OCI-LY7 (cell line): ENCODE measurements around the gene GABRG3. TPM values are rescaled to one million over a fixed set of nuclear protein-coding genes. Genes with fewer than 3 reads are reported as not detected.

Source experiments
- BruUV-seq: library from RNA; stranded (reverse); fragments of 400-500 nt; replicated peaks from 2 replicates; lab custom pipeline; 2021; lab: Mats Ljungman, UMichigan
- CTCF ChIA-PET: fragments of 300-600 bp; sonication (Branson Sonifier 250); formaldehyde crosslinking; loops from one replicate; lab custom pipeline; 2022; ENCODE audit warnings: antibody characterized with exemption; ENCODE audit not compliant: unreplicated experiment; lab: Charles Lee
- POLR2A ChIA-PET: fragments of 300-600 bp; sonication (Branson Sonifier 250); formaldehyde crosslinking; loops from one replicate; lab custom pipeline; 2022; ENCODE audit warnings: antibody characterized with exemption; lab: Charles Lee
- DNase-seq: peaks from one replicate; pipeline ENCODE4 v3.0.0-alpha.2; 2015; ENCODE audit warnings: low spot score
- H2AFZ ChIP-seq: fragments of 200-600 bp; sonication (generic), shearing (Covaris generic); 2 replicates; pipeline ENCODE4 v1.6.1; 2014; ENCODE audit warnings: mild to moderate bottlenecking, antibody characterized with exemption, low read length, moderate library complexity
- H3K27ac ChIP-seq: fragments of 200-600 bp; sonication (generic); 2 replicates; pipeline ENCODE4 v1.5.1; 2014; ENCODE audit warnings: mixed run types, low read depth, mild to moderate bottlenecking, moderate library complexity, low read length, inconsistent platforms; ENCODE audit not compliant: poor library complexity, severe bottlenecking
- H3K36me3 ChIP-seq: fragments of 200-600 bp; sonication (generic); 2 replicates; pipeline ENCODE4 v1.6.1; 2014; ENCODE audit warnings: mild to moderate bottlenecking, antibody characterized with exemption, low read length, moderate library complexity, mixed read lengths; ENCODE audit not compliant: insufficient read depth
- H3K4me1 ChIP-seq: fragments of 200-600 bp; sonication (generic); 2 replicates; pipeline ENCODE4 v1.5.1; 2014; ENCODE audit warnings: mild to moderate bottlenecking, low read length; ENCODE audit not compliant: insufficient read depth, poor library complexity, severe bottlenecking
- H3K4me2 ChIP-seq: fragments of 200-600 bp; sonication (generic); 2 replicates; pipeline ENCODE4 v1.6.1; 2014; ENCODE audit warnings: mild to moderate bottlenecking, low read length
- H3K4me3 ChIP-seq: fragments of 200-600 bp; sonication (generic); 2 replicates; pipeline ENCODE4 v1.5.1; 2014; ENCODE audit warnings: mild to moderate bottlenecking, low read depth, low read length; ENCODE audit not compliant: poor library complexity, severe bottlenecking
- H3K79me2 ChIP-seq: fragments of 200-600 bp; sonication (generic); 2 replicates; pipeline ENCODE4 v1.6.1; 2016; ENCODE audit warnings: low read depth, mild to moderate bottlenecking, low read length, moderate library complexity, mixed read lengths; ENCODE audit not compliant: insufficient read depth
- H3K9me2 ChIP-seq: fragments of 200-600 bp; sonication (generic); 2 replicates; pipeline ENCODE4 v1.6.1; 2016; ENCODE audit warnings: mild to moderate bottlenecking, low read length, mixed read lengths; ENCODE audit not compliant: insufficient read depth
- H3K9me3 ChIP-seq: fragments of 200-600 bp; sonication (generic); 2 replicates; pipeline ENCODE4 v1.6.1; 2014; ENCODE audit warnings: mild to moderate bottlenecking, mixed run types, low read length, mixed read lengths
- H4K20me1 ChIP-seq: fragments of 200-600 bp; sonication (generic); 2 replicates; pipeline ENCODE4 v1.6.1; 2014; ENCODE audit warnings: mild to moderate bottlenecking, antibody characterized with exemption, low read length, moderate library complexity, mixed read lengths; ENCODE audit not compliant: insufficient read depth
- EZH2phosphoT487 ChIP-seq: fragments of 200-600 bp; sonication (generic); IDR thresholded peaks from 2 replicates; pipeline ENCODE4 v1.6.1; 2018; ENCODE audit warnings: low read depth, borderline replicate concordance, mild to moderate bottlenecking, mixed run types, antibody characterized with exemption, low read length, moderate library complexity, mixed read lengths
- intact Hi-C: fragments of 100-400 bp; cut with micrococcal nuclease; formaldehyde crosslinking; loops from one replicate; pipeline ENCODE4 v1.10.0; 2022; ENCODE audit not compliant: unreplicated experiment
- total RNA-seq, 2 experiments: library from RNA; depleted of rRNA in 1 of 2; stranded (reverse); fragments of >200 nt in 1 of 2; shearing (Covaris generic) in 1 of 2; gene quantifications; 2 replicates each; pipeline ENCODE4 v1.2.3, GENCODE V29; 2014 to 2022
- TF ChIP-seq, protein P1 (sequence below): fragments of 200-600 bp; sonication (generic); conservative IDR thresholded peaks from 2 replicates; pipeline ENCODE4 v1.5.1; 2014; ENCODE audit warnings: mild to moderate bottlenecking, antibody characterized with exemption, low read length, moderate library complexity, mixed read lengths

The GABRG3 gene
- total RNA-seq, 2 experiments from 2014 or later = not detected

- intact Hi-C loops = no loop called here
Measured at GRCh38 chr15:27042230-27042629, 71.2 kb downstream of the GABRG3 start.

GRCh38 chr15:27042646-27043045, 71.7 kb downstream of the GABRG3 start:
- H2AFZ ChIP-seq = no peak overlapping the region
- no peaks in the 10 kb centered on the region for H4K20me1 ChIP-seq
- no peak overlapping the region for H3K4me2 ChIP-seq
- TF ChIP-seq, protein P1, sequence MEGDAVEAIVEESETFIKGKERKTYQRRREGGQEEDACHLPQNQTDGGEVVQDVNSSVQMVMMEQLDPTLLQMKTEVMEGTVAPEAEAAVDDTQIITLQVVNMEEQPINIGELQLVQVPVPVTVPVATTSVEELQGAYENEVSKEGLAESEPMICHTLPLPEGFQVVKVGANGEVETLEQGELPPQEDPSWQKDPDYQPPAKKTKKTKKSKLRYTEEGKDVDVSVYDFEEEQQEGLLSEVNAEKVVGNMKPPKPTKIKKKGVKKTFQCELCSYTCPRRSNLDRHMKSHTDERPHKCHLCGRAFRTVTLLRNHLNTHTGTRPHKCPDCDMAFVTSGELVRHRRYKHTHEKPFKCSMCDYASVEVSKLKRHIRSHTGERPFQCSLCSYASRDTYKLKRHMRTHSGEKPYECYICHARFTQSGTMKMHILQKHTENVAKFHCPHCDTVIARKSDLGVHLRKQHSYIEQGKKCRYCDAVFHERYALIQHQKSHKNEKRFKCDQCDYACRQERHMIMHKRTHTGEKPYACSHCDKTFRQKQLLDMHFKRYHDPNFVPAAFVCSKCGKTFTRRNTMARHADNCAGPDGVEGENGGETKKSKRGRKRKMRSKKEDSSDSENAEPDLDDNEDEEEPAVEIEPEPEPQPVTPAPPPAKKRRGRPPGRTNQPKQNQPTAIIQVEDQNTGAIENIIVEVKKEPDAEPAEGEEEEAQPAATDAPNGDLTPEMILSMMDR = no peak
- TF ChIP-seq EZH2phosphoT487 = no peak
- BruUV-seq = no TSS peak
- ChIA-PET CTCF (no interaction called here), POLR2A (no interaction called here)
- no peaks in the 10 kb centered on the region for H3K79me2 ChIP-seq
- H3K36me3 ChIP-seq = no peaks in the 10 kb centered on the region
- intact Hi-C loops = no loop called here
- no peaks in the 10 kb centered on the region for H3K4me1 ChIP-seq
- H3K27ac ChIP-seq = no peak overlapping the region
- no peak for DNase-seq
- H3K9me3 ChIP-seq = no peaks in the 10 kb centered on the region
- no peak overlapping the region for H3K4me3 ChIP-seq
- H3K9me2 ChIP-seq = no peaks in the 10 kb centered on the region

More at GRCh38 chr15:27042230-27042629, 71.2 kb downstream of the GABRG3 start:
- Histone ChIP-seq H3K4me2 (no peak overlapping the region), H3K9me2 (no peaks in the 10 kb centered on the region), H3K4me3 (no peak overlapping the region), H3K36me3 (no peaks in the 10 kb centered on the region), H3K9me3 (no peaks in the 10 kb centered on the region), H2AFZ (no peak overlapping the region), H3K4me1 (no peaks in the 10 kb centered on the region), H4K20me1 (no peaks in the 10 kb centered on the region), H3K27ac (no peak overlapping the region), H3K79me2 (no peaks in the 10 kb centered on the region)
- no peak for TF ChIP-seq EZH2phosphoT487
- TF ChIP-seq, protein P1 = no peak
- ChIA-PET CTCF (no interaction called here), POLR2A (no interaction called here)
- no TSS peak for BruUV-seq
- no peak for DNase-seq

GRCh38 chr15:27043770-27044169, 72.8 kb downstream of the GABRG3 start:
- no peak overlapping the region for H2AFZ ChIP-seq
- CTCF ChIA-PET = no interaction called here

More at GRCh38 chr15:27043770-27044169, 72.8 kb downstream of the GABRG3 start:
- Histone ChIP-seq H3K9me3 (no peaks in the 10 kb centered on the region), H3K9me2 (no peaks in the 10 kb centered on the region), H3K4me3 (no peak overlapping the region), H3K4me2 (no peak overlapping the region), H3K36me3 (no peaks in the 10 kb centered on the region), H3K79me2 (no peaks in the 10 kb centered on the region), H3K4me1 (no peaks in the 10 kb centered on the region), H4K20me1 (no peaks in the 10 kb centered on the region), H3K27ac (no peak overlapping the region)
- TF ChIP-seq, protein P1 = no peak
- TF ChIP-seq EZH2phosphoT487 = no peak
- DNase-seq = no peak
- BruUV-seq = no TSS peak
- POLR2A ChIA-PET = no interaction called here
- intact Hi-C loops = no loop called here
